Neural cell (in vitro differentiated cells): ENCODE data around the gene CENPP. TPM values are rescaled to one million over a fixed set of nuclear protein-coding genes. Genes with fewer than 3 reads are reported as not detected.

ENCODE experiments used
- H2AFZ ChIP-seq: fragments of 200-600, 300-800 bp; sonication (generic), shearing (Covaris generic); 2 replicates; pipeline ENCODE4 v1.6.0; 2014; ENCODE audit warnings: low read depth, mild to moderate bottlenecking, antibody characterized with exemption, low read length, moderate library complexity
- H3F3A ChIP-seq: fragments of 200-600 bp; shearing (Covaris generic); 2 replicates; pipeline ENCODE4 v1.6.1; 2016; ENCODE audit warnings: mild to moderate bottlenecking, moderate library complexity, mixed read lengths, antibody characterized with exemption, low read length; ENCODE audit not compliant: insufficient read depth, poor library complexity, severe bottlenecking
- H3K27ac ChIP-seq: fragments of 200-600, 300-800 bp; sonication (generic), shearing (Covaris generic); 2 replicates; pipeline ENCODE4 v1.5.1; 2014; ENCODE audit warnings: mild to moderate bottlenecking, low read length, moderate library complexity
- H3K27me3 ChIP-seq: fragments of 300-800, 200-600 bp; sonication (generic), shearing (Covaris generic); 2 replicates; pipeline ENCODE4 v1.6.0; 2014; ENCODE audit warnings: mild to moderate bottlenecking, low read depth, low read length, moderate library complexity; ENCODE audit not compliant: insufficient read depth
- H3K36me3 ChIP-seq: fragments of 300-800, 200-600 bp; sonication (generic), shearing (Covaris generic); 2 replicates; pipeline ENCODE4 v1.5.1; 2014; ENCODE audit warnings: mild to moderate bottlenecking, antibody characterized with exemption, low read length, moderate library complexity; ENCODE audit not compliant: insufficient read depth
- H3K4me2 ChIP-seq: fragments of 300-800, 200-600 bp; sonication (generic), shearing (Covaris generic); 2 replicates; pipeline ENCODE4 v1.6.0; 2014; ENCODE audit warnings: mild to moderate bottlenecking, low read length
- H3K4me3 ChIP-seq: fragments of 300-800, 200-600 bp; sonication (generic), shearing (Covaris generic); 2 replicates; pipeline ENCODE4 v1.5.1; 2014; ENCODE audit warnings: mild to moderate bottlenecking, low read length, moderate library complexity
- H3K79me2 ChIP-seq: fragments of 200-600 bp; shearing (Covaris generic); replicated peaks from 2 replicates; pipeline ENCODE4 v1.6.0; 2014; ENCODE audit warnings: mild to moderate bottlenecking, low read length, moderate library complexity; ENCODE audit not compliant: insufficient read depth
- H3K9ac ChIP-seq: fragments of 300-800, 200-600 bp; sonication (generic), shearing (Covaris generic); 2 replicates; pipeline ENCODE4 v1.6.1; 2016; ENCODE audit warnings: mild to moderate bottlenecking, low read length, mixed read lengths
- H3K9me2 ChIP-seq: fragments of 200-600 bp; shearing (Covaris generic); 2 replicates; pipeline ENCODE4 v1.6.1; 2016; ENCODE audit warnings: mild to moderate bottlenecking, low read length, mixed read lengths; ENCODE audit not compliant: insufficient read depth
- H3K9me3 ChIP-seq: fragments of 200-600, 300-800 bp; sonication (generic), shearing (Covaris generic); 2 replicates; pipeline ENCODE4 v1.6.1; 2016; ENCODE audit warnings: mild to moderate bottlenecking, mixed run types, low read length, moderate library complexity, mixed read lengths
- H4K20me1 ChIP-seq: fragments of 200-600 bp; shearing (Covaris generic); 2 replicates; pipeline ENCODE4 v1.6.1; 2016; ENCODE audit warnings: mild to moderate bottlenecking, mixed run types; ENCODE audit not compliant: insufficient read depth
- CTCF ChIP-seq: fragments of 450-650 bp; IDR thresholded peaks from 2 replicates; pipeline ENCODE4 v1.5.1; 2014; ENCODE audit warnings: antibody characterized with exemption, mild to moderate bottlenecking, moderate library complexity; ENCODE audit not compliant: poor library complexity, severe bottlenecking
- EP300 ChIP-seq: fragments of 450-650 bp; conservative IDR thresholded peaks from 2 replicates; pipeline ENCODE4 v1.6.1; 2014; ENCODE audit warnings: antibody characterized with exemption, mild to moderate bottlenecking, moderate library complexity; ENCODE audit not compliant: poor library complexity, severe bottlenecking
- EZH2 ChIP-seq: fragments of 200-600, 300-800 bp; shearing (Covaris generic), sonication (generic); IDR thresholded peaks from 2 replicates; pipeline ENCODE4 v1.6.1; 2014; ENCODE audit warnings: antibody characterized with exemption, low read length, borderline replicate concordance, mild to moderate bottlenecking; ENCODE audit not compliant: insufficient read depth, poor library complexity, severe bottlenecking
- MXI1 ChIP-seq: fragments of 450-650 bp; conservative IDR thresholded peaks from 2 replicates; pipeline ENCODE4 v1.6.1; 2014; ENCODE audit warnings: antibody characterized with exemption, mild to moderate bottlenecking; ENCODE audit not compliant: poor library complexity, severe bottlenecking
- POLR2AphosphoS5 ChIP-seq: IDR thresholded peaks from 2 replicates; pipeline ENCODE4 v1.6.1; 2012
- RAD21 ChIP-seq: fragments of 450-650 bp; conservative IDR thresholded peaks from 2 replicates; pipeline ENCODE4 v1.6.1; 2014; ENCODE audit warnings: antibody characterized with exemption, mild to moderate bottlenecking, moderate library complexity
- SMC3 ChIP-seq: fragments of 450-650 bp; conservative IDR thresholded peaks from 2 replicates; pipeline ENCODE4 v1.6.1; 2014; ENCODE audit warnings: antibody characterized with exemption, mild to moderate bottlenecking, moderate library complexity; ENCODE audit not compliant: poor library complexity
- TAF1 ChIP-seq: IDR thresholded peaks from 2 replicates; pipeline ENCODE4 v1.6.1; 2012; ENCODE audit warnings: low read depth
- polyA plus RNA-seq: library from polyadenylated mRNA; depleted of rRNA; stranded (reverse); fragments of >200 nt; gene quantifications from 2 replicates; pipeline ENCODE4 v1.2.3, GENCODE V29; 2014
- TF ChIP-seq, protein P1 (sequence below): IDR thresholded peaks from 2 replicates; pipeline ENCODE4 v1.6.1; 2012; ENCODE audit warnings: borderline replicate concordance

The CENPP gene
- polyA plus RNA-seq, 1 donor from 2014 or later: 5.0 TPM

GRCh38 chr9:92494856-92495255 lies 169.1 kb downstream of the CENPP start:
- no peak overlapping the region for H2AFZ ChIP-seq
- H3K9me2 ChIP-seq: no peaks in the 10 kb centered on the region
- no peaks in the 10 kb centered on the region for H4K20me1 ChIP-seq
- H3K9me3 ChIP-seq: no peaks in the 10 kb centered on the region
- H3K4me3 ChIP-seq: no peak overlapping the region
- no peaks in the 10 kb centered on the region for H3K27me3 ChIP-seq
- no peak overlapping the region for H3K4me2 ChIP-seq
- no peaks in the 10 kb centered on the region for H3K36me3 ChIP-seq
- H3K27ac ChIP-seq: no peak overlapping the region
- H3K79me2 ChIP-seq: no peaks in the 10 kb centered on the region
- TF ChIP-seq CTCF (no peak), SMC3 (no peak), EP300 (no peak), RAD21 (no peak), POLR2AphosphoS5 (no peak), EZH2 (no peak), MXI1 (no peak), TAF1 (no peak)
- TF ChIP-seq, protein P1, sequence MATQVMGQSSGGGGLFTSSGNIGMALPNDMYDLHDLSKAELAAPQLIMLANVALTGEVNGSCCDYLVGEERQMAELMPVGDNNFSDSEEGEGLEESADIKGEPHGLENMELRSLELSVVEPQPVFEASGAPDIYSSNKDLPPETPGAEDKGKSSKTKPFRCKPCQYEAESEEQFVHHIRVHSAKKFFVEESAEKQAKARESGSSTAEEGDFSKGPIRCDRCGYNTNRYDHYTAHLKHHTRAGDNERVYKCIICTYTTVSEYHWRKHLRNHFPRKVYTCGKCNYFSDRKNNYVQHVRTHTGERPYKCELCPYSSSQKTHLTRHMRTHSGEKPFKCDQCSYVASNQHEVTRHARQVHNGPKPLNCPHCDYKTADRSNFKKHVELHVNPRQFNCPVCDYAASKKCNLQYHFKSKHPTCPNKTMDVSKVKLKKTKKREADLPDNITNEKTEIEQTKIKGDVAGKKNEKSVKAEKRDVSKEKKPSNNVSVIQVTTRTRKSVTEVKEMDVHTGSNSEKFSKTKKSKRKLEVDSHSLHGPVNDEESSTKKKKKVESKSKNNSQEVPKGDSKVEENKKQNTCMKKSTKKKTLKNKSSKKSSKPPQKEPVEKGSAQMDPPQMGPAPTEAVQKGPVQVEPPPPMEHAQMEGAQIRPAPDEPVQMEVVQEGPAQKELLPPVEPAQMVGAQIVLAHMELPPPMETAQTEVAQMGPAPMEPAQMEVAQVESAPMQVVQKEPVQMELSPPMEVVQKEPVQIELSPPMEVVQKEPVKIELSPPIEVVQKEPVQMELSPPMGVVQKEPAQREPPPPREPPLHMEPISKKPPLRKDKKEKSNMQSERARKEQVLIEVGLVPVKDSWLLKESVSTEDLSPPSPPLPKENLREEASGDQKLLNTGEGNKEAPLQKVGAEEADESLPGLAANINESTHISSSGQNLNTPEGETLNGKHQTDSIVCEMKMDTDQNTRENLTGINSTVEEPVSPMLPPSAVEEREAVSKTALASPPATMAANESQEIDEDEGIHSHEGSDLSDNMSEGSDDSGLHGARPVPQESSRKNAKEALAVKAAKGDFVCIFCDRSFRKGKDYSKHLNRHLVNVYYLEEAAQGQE: no peak
- no peak overlapping the region for H3K9ac ChIP-seq
- no peaks in the 10 kb centered on the region for H3F3A ChIP-seq

- no peaks in the 10 kb centered on the region for H4K20me1 ChIP-seq
- TF ChIP-seq EP300 (no peak), EZH2 (no peak), TAF1 (no peak), RAD21 (no peak), POLR2AphosphoS5 (no peak), CTCF (no peak), SMC3 (no peak), MXI1 (no peak)
- TF ChIP-seq, protein P1: no peak
- no peak overlapping the region for H3K27ac ChIP-seq
- no peak overlapping the region for H3K9ac ChIP-seq
- no peak overlapping the region for H3K4me3 ChIP-seq
- no peaks in the 10 kb centered on the region for H3K79me2 ChIP-seq
- H3K9me2 ChIP-seq: no peaks in the 10 kb centered on the region
- no peaks in the 10 kb centered on the region for H3K36me3 ChIP-seq
- H3K4me2 ChIP-seq: no peak overlapping the region
- H3K27me3 ChIP-seq: no peaks in the 10 kb centered on the region
- no peaks in the 10 kb centered on the region for H3F3A ChIP-seq
- H3K9me3 ChIP-seq: no peaks in the 10 kb centered on the region
- H2AFZ ChIP-seq: no peak overlapping the region
These were observed 170.8 kb downstream of the CENPP start for GRCh38 chr9:92496396-92497176.
